HG03442 (cell line): ENCODE measurements around the gene EVA1C.
"Not testable (repeated sequence)": the region's sequence is repeated elsewhere in the genome, so short reads cannot be mapped to it uniquely, and the experiment has no call there.

Experiments used
- ATAC-seq: cut with Tn5 transposase; IDR thresholded peaks from one replicate; pipeline ENCODE4 v1.9.1; 2021; ENCODE audit warnings: mild to moderate bottlenecking, moderate library complexity; ENCODE audit not compliant: unreplicated experiment

The EVA1C gene

DNA sequence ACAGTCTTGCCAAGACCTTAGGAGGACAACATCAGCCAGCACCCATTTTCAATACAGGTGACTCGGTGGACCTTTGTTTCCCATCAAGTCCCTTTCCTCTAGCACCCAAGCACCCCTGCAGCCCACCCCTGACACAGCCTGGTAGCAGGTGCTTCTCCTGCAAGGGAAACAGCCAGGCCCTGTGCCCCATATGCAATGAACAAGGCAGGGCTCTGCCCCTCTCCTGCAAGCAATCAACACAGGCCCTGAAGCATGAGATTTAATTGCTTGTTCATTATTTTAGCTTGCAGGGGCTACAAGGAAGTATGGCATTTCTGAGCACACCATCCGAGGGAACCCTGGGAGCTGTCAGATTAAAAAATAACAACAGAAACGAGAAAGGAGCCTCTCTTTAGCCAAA, 137.4 kb downstream of the EVA1C start:
- ATAC-seq: no peak

DNA sequence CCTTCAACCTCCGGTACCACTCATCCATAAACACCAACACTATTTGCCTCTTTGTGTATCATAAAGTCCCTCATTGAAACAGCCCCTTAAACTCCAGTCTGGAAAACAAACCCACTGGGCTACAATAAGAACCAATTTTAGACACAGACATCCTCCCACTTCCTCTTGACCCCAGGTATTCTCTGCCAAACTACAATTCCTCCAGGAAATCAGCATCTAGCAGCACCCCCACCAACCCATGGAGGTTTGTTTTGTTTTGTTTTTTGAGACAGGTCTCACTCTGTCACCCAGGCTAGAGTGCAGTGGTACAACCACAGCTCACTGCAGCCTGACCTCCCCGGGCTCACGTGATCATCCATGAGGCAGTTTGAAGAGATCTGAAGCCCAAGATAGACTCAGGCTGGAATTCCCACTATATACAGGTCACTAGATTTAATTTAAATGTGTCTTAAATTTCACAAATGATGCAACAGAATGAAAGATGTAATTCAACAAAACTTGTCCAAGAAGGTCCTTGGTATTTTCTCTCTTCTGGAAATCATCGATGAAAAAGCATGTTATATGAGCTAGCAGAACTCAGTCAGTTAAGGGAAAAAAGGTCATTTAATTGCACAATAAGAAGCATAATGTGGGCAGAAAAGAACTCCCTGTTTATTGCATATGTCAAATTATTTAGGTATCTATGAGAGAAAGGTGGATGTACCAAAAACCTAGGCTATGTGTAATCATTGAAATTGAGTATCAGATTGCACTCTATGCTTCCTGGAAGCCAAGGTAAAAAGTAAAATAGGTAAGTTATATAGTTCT, 142.5 kb downstream of the EVA1C start:
- ATAC-seq: no peak

DNA sequence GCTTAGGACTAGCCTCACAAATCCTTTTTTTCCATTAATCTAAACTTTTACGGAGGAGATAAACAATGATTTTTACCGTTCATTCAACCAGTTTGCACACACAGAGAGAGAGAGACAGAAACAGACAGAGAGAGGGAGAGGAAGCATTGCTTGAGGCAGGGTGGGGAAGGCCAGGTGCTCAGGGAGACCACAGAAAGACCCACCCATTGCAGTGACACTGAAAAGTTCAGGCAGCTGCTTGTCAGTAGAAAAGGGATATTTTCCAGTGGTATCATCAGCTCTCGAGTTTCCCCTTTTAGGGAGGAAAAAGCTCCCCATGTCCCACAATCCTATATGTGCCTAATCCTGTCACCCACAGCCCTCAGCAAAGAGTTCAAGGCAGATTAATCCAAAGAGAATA, 145.6 kb downstream of the EVA1C start:
- no peak for ATAC-seq

DNA sequence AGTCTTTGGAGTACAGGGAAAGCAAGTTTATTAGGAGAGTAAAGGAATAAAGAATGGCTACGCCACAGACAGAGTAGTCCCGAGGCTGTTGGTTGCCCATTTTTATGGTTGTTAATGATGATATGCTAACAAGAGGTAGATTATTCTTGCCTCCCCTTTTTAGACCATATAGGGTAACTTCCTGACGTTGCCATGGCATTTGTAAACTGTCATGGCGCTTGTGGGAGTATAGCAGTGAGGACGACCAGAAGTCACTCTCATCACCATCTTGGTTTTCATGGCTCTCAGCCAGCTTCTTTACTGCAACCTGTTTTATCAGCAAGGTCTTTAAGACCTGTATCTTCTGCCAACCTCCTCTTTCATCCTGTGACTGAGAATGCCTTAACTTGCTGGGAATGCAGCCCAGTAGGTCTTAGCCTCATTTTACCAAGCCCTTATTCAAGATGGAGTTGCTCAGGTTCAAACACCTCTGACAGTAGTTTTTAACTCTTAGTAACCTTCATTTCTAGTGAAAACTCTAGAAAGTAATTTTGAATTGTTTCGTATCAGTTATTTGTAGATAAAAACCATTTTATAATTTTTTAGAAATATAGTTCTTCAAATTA, 146.6 kb downstream of the EVA1C start:
- ATAC-seq: no peak

DNA sequence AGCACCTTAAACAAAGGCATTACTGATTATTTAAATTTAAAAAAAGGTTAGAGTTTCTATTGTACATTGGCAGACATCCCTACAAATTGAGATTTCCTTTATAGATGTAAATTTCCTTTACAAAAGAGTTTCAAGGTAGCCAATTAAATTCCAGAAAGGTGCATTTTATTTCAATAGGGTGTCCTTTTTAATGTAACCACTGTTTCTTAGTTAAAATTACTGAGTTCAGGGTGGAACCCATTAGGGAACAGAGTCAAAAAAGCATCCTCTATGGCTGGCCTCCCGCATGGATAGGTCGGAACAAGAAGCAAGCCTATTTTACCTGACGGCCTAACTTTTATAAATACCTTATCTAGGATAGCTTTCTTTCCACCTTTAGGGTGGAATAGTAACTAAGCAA, 148.4 kb downstream of the EVA1C start:
- no peak for ATAC-seq

DNA sequence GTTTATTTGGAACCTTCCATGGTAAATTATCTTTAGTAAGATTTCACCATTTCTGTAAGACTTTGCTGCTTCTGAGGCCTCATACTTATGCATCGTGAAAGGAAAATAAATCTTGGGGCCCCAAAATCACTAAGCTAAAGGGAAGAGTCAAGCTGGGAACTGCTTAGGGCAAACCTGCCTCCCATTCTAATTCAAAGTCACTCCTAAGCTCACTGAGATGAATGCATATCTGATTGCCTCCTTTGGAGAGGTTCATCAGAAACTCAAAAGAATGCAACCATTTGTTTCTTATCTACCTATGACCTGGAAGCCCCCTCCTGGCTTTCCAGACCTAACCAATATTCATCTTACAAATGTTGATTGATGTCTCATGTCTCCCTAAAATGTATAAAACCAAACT, 149.0 kb downstream of the EVA1C start:
- not testable (repeated sequence) for ATAC-seq

DNA sequence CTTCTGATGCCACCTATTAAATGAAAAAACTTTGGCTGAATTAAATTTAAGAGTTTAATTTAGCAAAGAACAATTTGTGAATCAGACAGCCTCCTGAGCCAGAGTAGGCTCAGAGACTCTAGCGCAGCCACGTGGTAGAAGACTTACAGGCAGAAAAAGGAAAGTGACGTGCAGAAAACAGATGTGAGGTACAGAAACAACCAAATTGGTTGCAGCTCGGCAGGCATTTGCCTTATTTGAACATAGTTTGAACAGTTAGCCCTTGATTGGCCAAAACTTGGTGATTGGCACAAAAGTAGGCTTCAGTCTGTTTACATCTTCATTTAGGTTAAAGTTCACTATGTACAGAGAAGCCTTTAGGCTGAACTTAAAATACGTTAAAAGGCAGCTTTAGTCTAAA, 149.9 kb downstream of the EVA1C start:
- ATAC-seq: no peak

DNA sequence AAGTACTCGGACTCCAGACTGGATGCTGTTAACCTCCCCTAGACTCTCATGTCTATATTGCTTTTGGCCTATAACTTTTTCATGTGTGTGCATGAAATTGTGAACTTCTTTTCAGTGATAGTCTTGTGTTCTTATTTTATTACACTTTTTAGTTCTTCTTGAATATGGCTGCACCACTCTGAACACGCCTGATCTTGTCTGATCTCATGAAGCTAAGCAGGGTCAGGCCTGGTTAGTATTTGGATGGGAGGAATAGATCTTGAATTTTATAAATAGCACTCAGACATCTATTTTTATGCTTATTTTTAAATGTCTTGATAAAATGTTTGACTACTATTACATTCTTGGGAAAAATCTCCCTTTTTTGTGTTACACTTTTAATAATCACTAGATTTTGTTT, 150.4 kb downstream of the EVA1C start:
- ATAC-seq: no peak
